SKM-1 treated with dmso at 0.1 percent for 144 hours (cell line): ENCODE measurements around the gene ERVH48-1.
"Not testable (repeated sequence)": the region's sequence is repeated elsewhere in the genome, so short reads cannot be mapped to it uniquely, and the experiment has no call there.

ENCODE experiments used
- DNase-seq: peaks from one replicate; lab custom pipeline; 2025; ENCODE audit not compliant: unreplicated experiment; lab: John Stamatoyannopoulos, UW

The ERVH48-1 gene

DNA sequence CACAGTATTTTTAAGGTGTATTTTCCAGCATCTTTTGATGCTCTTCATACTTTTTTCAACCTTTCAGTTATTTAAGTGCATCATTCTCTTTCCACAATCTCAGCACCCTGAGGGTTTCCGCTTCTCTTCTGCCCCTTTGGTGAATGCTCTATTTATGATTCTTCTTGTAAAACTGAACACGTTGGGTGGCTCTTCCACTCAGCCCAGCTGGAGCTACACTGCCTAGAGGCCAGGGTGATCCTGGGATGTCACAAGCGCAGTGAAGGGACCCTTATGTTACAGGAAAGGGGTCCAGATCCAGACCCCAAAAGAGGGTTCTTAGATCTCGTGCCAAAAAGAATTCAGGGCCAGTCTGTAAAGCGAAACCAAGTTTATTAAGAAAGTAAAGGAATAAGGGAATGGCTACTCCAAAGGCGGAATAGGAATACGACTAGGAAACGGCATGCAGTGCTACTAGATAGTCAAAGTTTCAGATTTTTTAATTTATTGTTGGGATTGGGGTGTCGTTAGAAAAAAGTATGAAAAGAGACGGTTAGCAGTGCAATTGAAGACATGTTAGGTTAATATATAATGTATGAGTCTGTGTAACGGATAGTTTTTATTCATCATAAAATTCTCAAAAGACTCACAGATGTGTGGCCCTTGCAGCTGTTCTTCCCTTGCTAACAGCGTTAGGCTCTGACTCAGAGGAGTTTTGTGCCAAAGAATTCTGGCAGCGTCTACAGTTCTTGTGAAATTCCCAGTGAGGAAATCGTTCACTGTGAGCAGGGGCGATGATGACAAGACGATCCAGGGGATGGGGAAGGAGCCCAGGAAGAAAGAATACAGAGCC is 14.4 kb upstream of the ERVH48-1 start:
- peak; percentile 70 for DNase-seq

GRCh38 chr21:42938606-42938995 is 13.2 kb upstream of the ERVH48-1 start:
- DNase-seq, result not testable (repeated sequence)

GRCh38 chr21:42937960-42938605 is 12.7 kb upstream of the ERVH48-1 start:
- no peak for DNase-seq

DNA sequence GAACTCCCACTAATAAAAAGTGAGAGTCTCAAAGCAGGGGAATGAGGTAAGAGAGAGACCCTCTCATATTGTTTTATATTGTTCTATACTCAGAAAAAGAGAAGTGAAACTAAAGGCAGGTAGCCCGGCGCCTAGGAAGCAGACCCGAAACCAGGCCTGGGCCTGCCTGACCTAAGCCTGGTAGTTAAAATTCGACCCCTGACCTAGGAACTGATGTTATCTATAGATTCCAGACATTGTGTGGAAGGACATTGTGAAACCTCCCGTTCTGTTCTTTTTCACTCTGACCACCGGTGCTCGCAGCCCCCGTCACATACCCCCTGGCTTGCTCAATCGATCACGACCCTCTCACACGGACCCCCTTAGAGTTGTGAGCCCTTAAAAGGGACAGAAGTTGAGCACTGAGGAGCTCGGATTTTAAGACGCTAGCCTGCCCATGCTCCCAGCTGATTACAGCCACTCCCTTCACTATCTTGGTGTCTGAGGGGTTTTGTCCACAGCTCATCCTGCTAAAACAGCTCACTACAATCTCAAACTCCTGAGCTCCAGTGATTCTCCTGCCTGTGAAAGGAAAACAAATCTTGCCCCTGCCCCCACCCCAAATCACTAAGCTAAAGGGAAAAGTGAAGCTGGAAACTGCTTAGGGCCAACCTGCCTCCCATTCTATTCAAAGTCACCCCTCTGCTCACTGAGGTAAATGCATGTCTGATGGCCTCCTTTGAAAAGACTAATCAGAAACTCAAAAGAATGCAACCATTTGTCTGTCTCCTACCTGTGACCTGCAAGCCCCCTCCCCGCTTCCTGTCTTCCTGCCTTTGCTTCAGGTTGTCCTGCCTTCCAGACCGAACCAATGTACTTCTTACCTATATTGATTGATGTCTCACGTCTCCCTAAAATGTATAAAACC is 11.9 kb upstream of the ERVH48-1 start:
- DNase-seq, result peak; percentile 13

DNA sequence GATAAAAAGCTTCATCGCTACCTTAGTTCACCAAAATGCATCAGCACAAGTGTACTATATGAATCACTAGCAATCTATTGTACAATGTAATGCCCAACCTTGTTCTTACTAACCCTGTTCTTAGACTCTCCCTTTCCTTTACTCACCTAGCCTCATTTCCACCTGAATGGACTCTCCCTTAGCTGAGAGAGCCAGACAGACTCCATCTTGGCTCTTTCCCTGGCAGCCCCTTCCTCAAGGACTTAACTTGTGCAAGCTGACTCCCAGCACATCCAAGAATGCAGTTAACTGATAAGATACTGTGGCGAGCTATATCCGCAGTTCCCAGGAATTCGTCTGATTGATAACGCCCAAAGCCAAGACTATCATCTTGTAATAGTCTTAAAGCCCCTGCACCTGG is 10.9 kb upstream of the ERVH48-1 start:
- not testable (repeated sequence) for DNase-seq

- DNase-seq, result not testable (repeated sequence)
Measured at GRCh38 chr21:42933973-42934372, 8.5 kb upstream of the ERVH48-1 start.

- not testable (repeated sequence) for DNase-seq
Measured at GRCh38 chr21:42933137-42933970, 7.9 kb upstream of the ERVH48-1 start.

GRCh38 chr21:42932378-42933136 is 7.1 kb upstream of the ERVH48-1 start:
- DNase-seq, result not testable (repeated sequence)

DNA sequence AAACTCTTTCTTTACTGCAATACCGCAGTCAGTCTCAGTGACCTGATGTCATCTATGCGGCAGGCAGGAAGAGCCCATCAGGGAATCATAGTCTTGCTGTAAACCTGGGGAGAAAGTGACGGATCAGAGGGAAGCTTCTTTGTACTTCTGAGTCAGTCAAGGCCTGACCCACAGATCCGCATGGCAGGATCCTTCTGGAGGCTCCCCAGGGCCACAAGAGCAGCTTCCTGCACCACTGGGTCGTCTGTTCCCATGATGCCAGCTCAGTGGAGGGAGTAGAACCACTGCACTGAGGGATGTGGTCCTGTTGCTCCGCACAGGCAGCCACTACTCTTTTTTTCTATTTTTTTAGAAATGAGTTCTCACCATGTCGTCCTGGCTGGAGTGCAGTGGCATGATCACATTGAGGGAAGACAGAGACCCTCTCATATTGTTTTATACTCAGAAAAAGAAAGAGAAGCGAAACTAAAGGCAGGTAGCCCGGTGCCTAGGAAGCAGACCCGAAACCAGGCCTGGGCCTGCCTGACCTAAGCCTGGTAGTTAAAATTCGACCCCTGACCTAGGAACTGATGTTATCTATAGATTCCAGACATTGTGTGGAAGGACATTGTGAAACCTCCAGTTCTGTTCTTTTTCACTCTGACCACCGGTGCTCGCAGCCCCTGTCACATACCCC is 6.3 kb upstream of the ERVH48-1 start:
- no peak for DNase-seq

DNA sequence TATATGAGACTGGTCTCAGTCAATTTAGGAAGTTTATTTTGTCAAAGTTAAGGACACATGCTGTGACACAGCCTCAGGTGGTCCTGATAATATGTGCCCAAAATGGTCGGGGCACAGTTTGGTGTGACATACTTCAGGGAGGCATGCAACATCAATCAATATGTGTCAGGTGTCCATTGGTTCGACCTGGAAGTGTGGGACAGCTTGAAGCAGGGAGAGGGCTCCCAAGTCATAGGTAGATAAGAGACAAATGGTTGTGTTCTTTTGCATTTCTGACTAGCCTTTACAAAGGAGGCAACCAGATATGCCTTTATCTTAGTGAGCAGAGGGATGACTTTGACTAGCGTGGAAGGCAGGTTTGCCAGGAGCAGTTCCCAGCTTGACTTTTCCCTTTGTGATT is 4.5 kb upstream of the ERVH48-1 start:
- DNase-seq, result no peak

GRCh38 chr21:42927474-42928200 is 2.2 kb upstream of the ERVH48-1 start:
- DNase-seq, result not testable (repeated sequence)

GRCh38 chr21:42924433-42924751 is 1.0 kb downstream of the ERVH48-1 start:
- DNase-seq, result no peak

DNA sequence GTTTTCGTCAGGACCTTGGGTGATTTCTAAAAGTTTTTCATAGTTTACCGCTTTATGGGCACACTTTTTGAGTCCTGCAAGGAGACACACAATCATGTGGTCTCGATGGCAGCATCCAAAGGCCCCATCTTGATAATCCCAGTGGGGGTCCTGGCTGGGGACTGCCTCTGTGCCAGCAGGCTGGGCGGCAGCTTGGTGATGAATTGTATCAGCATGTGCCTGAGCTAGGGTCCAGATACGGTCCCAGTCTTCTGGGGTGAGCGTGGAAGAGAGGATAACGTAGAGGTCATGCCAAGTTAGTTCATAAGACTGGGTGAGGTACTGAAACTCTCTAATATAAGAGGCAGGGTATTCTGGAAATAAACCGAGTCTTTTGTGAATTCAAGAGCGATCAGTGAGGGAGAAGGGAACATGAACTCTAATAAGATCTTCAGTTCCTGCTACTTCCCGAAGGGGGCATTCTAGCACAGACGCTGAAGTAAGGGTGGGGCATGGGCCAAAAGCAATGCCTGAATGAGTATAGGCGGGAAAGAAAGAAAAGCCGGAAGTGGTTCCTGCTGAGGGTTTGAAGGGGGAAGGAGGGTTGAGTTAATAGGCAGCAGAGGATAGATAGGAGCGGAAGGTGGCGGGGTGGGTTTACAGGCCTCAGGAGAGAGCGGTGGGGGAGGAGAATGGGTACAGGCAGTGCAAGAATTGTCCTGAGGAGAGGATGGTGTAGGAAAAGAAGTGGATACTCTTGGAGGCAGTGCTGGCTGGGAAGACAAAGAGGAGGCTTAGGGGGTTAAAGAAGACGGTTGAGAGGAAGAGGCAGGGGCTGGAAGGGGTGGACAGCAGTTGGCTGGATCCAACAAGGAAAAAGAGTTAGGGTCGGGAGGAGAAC is 1.6 kb downstream of the ERVH48-1 start:
- DNase-seq, result peak; percentile 96

- DNase-seq, result no peak
Measured at GRCh38 chr21:42922918-42923317, 2.5 kb downstream of the ERVH48-1 start.

DNA sequence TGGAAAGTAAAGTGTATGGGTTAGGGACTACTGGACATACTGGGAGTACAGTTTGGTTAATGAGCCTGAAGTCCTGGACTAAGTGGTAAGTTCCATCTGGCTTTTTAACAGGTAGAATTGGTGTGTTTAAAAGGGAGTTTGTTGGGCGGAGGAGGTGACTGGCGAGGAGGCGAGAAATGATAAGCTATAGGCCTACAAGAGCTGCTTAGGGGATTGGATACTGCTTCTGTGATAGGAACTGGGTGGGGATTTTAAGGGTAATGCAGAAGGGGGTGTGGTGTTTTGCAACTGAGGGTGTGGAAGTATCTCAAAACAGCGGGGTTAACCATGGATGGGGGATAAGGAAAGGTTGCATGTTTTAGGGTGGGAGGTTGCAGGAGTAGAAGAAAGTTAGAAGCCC is 3.5 kb downstream of the ERVH48-1 start:
- DNase-seq, result no peak

DNA sequence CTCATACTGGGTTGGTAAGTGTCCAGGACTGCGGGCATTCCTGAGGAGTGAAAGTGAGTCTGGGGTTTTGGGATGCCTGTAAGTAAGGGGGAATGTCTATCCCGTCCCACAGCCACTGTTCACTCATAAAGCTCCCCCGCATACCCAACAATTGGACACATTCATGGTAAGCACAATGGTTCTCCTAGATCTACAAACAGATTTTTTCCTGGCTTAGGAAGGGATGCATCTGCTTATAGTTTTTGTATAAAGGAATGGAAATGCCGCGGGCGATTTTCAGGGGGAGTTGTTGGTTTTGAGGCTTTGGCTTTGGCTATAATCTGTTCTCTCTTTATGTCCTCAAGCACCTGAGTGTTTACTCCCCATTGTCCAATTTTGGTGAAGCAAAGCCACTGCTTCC is 7.1 kb downstream of the ERVH48-1 start:
- DNase-seq, result no peak

- no peak for DNase-seq
Measured at GRCh38 chr21:42913476-42913875, 12.0 kb downstream of the ERVH48-1 start.

- DNase-seq, result not testable (repeated sequence)
Measured at GRCh38 chr21:42911920-42912319, 13.5 kb downstream of the ERVH48-1 start.
